K562 (cell line): ENCODE measurements around the gene FGFBP3. TPM values are rescaled to one million over a fixed set of nuclear protein-coding genes. Genes with fewer than 3 reads are reported as not detected.

ENCODE experiments used
- ATF7 ChIP-seq: fragments of 450-650 bp; IDR thresholded peaks from 2 replicates; pipeline ENCODE4 v1.7.1; 2014; ENCODE audit warnings: mild to moderate bottlenecking, moderate library complexity
- CTCF ChIP-seq, 3 experiments: IDR thresholded peaks in 2 of 3; conservative IDR thresholded peaks in 1 of 3; 2 replicates each; pipeline ENCODE4 v1.5.1; 2011 to 2012; ENCODE audit warnings: low read length in 3 of 3, mild to moderate bottlenecking in 3 of 3, control low read depth in 2 of 3, improper control_type of control experiment in 1 of 3, inconsistent platforms in 1 of 3, low read depth in 1 of 3, mixed read lengths in 1 of 3, moderate library complexity in 1 of 3; ENCODE audit not compliant: insufficient read depth in 2 of 3
- FOXP4 ChIP-seq: sonication (generic); formaldehyde crosslinking; IDR thresholded peaks from 2 replicates; pipeline ENCODE4 v1.8.0; 2022; ENCODE audit warnings: mild to moderate bottlenecking, missing genetic modification reagents, borderline replicate concordance
- HMGN3 ChIP-seq: IDR thresholded peaks from 2 replicates; pipeline ENCODE4 v1.6.1; 2011; ENCODE audit warnings: borderline replicate concordance, low read depth, mild to moderate bottlenecking, mixed read lengths, low read length; ENCODE audit not compliant: insufficient read length; ENCODE audit errors: extremely low read depth
- MBD1 ChIP-seq: fragments of 250-450 bp; sonication (Bioruptor Pico); IDR thresholded peaks from 2 replicates; pipeline ENCODE4 v1.8.0; 2022; ENCODE audit warnings: inconsistent platforms
- MTF1 ChIP-seq: fragments of 250-450 bp; sonication (Bioruptor Pico); IDR thresholded peaks from 2 replicates; pipeline ENCODE4 v1.9.0; 2021; ENCODE audit warnings: moderate library complexity, mild to moderate bottlenecking, inconsistent platforms, borderline replicate concordance
- NKRF ChIP-seq: fragments of 450-650 bp; IDR thresholded peaks from 2 replicates; pipeline ENCODE4 v1.6.1; 2016; ENCODE audit warnings: borderline replicate concordance
- NONO ChIP-seq, 2 experiments: fragments of 200-400 bp in 1 of 2; fragments of 450-650 bp in 1 of 2; formaldehyde crosslinking in 1 of 2; IDR thresholded peaks; 2 replicates each; pipeline ENCODE4 v1.6.1; 2017; ENCODE audit warnings: low read depth in 2 of 2, mild to moderate bottlenecking in 2 of 2, moderate library complexity in 2 of 2, low read length in 1 of 2
- PHF20 ChIP-seq: fragments of 450-650 bp; IDR thresholded peaks from 2 replicates; pipeline ENCODE4 v1.6.1; 2018; ENCODE audit not compliant: partially characterized antibody
- POLR2B ChIP-seq: fragments of 450-650 bp; IDR thresholded peaks from 2 replicates; pipeline ENCODE4 v1.6.1; 2018; ENCODE audit warnings: low read depth; ENCODE audit not compliant: partially characterized antibody
- RBBP5 ChIP-seq: fragments of 200-600 bp; sonication (generic); IDR thresholded peaks from 2 replicates; pipeline ENCODE4 v1.6.1; 2012; ENCODE audit warnings: borderline replicate concordance, mild to moderate bottlenecking, low read length, control low read depth, inconsistent platforms; ENCODE audit not compliant: insufficient read depth, poor library complexity, severe bottlenecking
- SETDB1 ChIP-seq: IDR thresholded peaks from one replicate; pipeline ENCODE4 v1.6.1; 2012; ENCODE audit warnings: low read length, control low read depth, inconsistent platforms
- THAP12 ChIP-seq: fragments of 250-450 bp; sonication (Bioruptor Pico); IDR thresholded peaks from 2 replicates; pipeline ENCODE4 v1.9.0; 2021; ENCODE audit warnings: mild to moderate bottlenecking, inconsistent platforms
- ZFX ChIP-seq: sonication (generic); formaldehyde crosslinking; IDR thresholded peaks from 2 replicates; pipeline ENCODE4 v1.8.0; 2022; ENCODE audit warnings: mild to moderate bottlenecking, missing genetic modification reagents, moderate library complexity
- polyA plus RNA-seq, 8 experiments: library from polyadenylated mRNA; depleted of rRNA in 4 of 8; stranded (reverse) in 5 of 8; unstranded in 3 of 8; fragments of >200 nt; fragmentation: Nextera tagmentation in 2 of 8; fragmentation: Illumina TruSeq in 1 of 8; extraction: Ambion mirVana in 2 of 8; extraction: Trizol in 1 of 8; gene quantifications; 2 replicates each; pipeline versions ENCODE4 v1.2.1 to v1.2.3, GENCODE V29; 2011 to 2014; ENCODE audit warnings: inconsistent platforms in 1 of 8, missing spikeins in 1 of 8
- total RNA-seq, 7 experiments: library from RNA; depleted of rRNA in 6 of 7; stranded (reverse); fragments of >200 nt in 6 of 7; fragmentation: Illumina TruSeq in 2 of 7; extraction: Trizol in 2 of 7; gene quantifications; 2 replicates each; pipeline versions ENCODE4 v1.2.1 to v1.2.3, GENCODE V29; 2011 to 2021; ENCODE audit warnings: low replicate concordance in 1 of 7

Gene FGFBP3
- total and polyA plus RNA-seq, 9 of the 15 experiments (the other 6 are each of a cell fraction or from before 2014, with no cell fraction given) = 0.58 to 3.0 (median 1.5) TPM

- TF ChIP-seq NKRF (no peak), CTCF (IDR thresholded peaks at IDR 0.05 in 2 of 3, conservative IDR thresholded peaks at IDR 0.05 in 1 of 3; ENCODE audit: insufficient read depth in 2 of 3, low read depth in 1 of 3, low read length in 3 of 3) (peak; percentile 68 to 90 (median 69)), MBD1 (no peak), SETDB1 (no peak), POLR2B (no peak), FOXP4 (no peak), HMGN3 (peak; percentile 15), THAP12 (CRISPR knock-in tag) (peak; percentile 41; the same call in 1 of the 2 replicates), PHF20 (peak; percentile 45), MTF1 (CRISPR knock-in tag) (no peak), NONO (IDR thresholded peaks at IDR 0.05; ENCODE audit: low read depth in 2 of 2, low read length in 1 of 2) (0 out of 4 replicates have a peak, but pooled peaks have one; percentile 49 to 50), ZFX (CRISPR knock-in tag) (peak; percentile 45), RBBP5 (peak; percentile 81), ATF7 (0 out of 2 replicates have a peak, but pooled peaks have one; percentile 30)
These were observed 759 bp downstream of the FGFBP3 start (continued) for GRCh38 chr10:91908337-91909116.
